ENCODE measurements around the gene METRN. TPM values are rescaled to one million over a fixed set of nuclear protein-coding genes. Genes with fewer than 3 reads are reported as not detected.

Gene METRN
- total and polyA plus RNA-seq, 3 donors from 2014 or later = 21.0 to 50.6 (median 34.9) TPM

DNA sequence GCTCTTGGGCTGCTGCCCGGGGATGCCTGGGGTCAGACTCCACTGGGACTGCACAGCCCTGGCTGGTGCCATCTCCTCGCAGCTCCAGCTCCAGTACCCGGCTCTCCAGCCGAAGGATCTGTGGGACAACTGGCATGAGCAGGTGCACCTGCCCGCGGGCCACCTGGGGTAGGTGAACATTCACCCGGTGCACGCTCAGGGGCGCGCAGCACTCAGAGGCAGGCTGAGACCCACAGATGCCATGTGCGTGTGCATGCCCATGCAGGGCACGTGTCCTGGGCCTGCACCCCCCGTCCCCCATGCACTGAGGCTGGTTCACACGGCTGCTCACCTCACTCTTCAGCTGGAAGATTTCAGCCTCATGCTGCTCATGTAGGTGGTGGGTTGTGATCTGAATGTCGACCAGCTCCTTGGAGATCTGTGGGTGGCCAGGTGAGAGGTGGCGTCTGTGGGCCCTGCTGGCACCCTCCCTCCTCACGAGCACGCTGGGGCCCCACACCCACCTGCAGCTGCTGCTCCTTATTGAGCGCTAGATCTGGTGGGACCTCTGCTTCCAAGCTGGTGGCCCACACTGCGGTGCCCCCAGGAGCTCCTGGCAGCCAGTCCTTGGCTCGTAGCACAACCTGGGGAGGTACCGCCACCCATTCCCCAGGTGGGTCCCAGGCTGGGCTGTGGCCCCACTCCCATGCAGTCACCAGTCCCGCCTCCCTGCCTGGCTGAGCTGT, 10.7 kb downstream of the METRN start:
- Histone ChIP-seq H3K27ac (no peak overlapping the region), H3K36me3 (ENCODE audit: low read depth, missing control alignments) (no peaks in the 10 kb centered on the region)
- 44 to 82% methylated on average over 5 to 23 of the region's 23 CpGs for WGBS, 2 donors

DNA sequence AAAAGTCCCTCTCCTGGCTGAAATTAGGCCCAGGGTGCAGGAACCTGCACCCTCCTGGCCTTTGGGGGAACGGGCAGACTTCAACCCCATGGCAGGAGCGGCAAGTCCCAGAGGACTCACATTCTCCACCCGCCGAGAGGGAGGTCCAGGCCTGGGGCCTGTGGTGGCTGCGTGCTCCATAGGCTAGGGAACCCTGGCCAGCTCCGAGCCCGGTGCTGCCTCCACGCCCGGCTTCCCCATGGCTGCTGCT, 11.2 kb downstream of the METRN start:
- Histone ChIP-seq H3K4me1 (peaks cover 22% of the 10 kb centered on the region), H3K9me3 (no peaks in the 10 kb centered on the region), H3K27me3 (no peaks in the 10 kb centered on the region), H3K36me3 (ENCODE audit: low read depth, missing control alignments) (no peaks in the 10 kb centered on the region), H3K27ac (no peak overlapping the region), H3K4me3 (no peak overlapping the region)
- WGBS, 2 donors = 20 to 23% methylated on average over 4 to 9 of the region's 9 CpGs
- DNase-seq = no peak
- intact Hi-C loops (cut with DNase I; ENCODE audit: low total_unique reads) = no loop called here
- TF ChIP-seq POLR2A (IDR thresholded peaks at IDR 0.05) = no peak
- TF ChIP-seq CTCF (IDR thresholded peaks at IDR 0.05) = no peak

More for the DNA sequence above, 10.7 kb downstream of the METRN start:
- Histone ChIP-seq H3K4me3 (no peak overlapping the region), H3K4me1 (peaks cover 22% of the 10 kb centered on the region), H3K9me3 (no peaks in the 10 kb centered on the region), H3K27me3 (no peaks in the 10 kb centered on the region)
- TF ChIP-seq POLR2A (IDR thresholded peaks at IDR 0.05) = no peak
- no peak for DNase-seq
- intact Hi-C loops (cut with DNase I; ENCODE audit: low total_unique reads) = no loop called here

DNA sequence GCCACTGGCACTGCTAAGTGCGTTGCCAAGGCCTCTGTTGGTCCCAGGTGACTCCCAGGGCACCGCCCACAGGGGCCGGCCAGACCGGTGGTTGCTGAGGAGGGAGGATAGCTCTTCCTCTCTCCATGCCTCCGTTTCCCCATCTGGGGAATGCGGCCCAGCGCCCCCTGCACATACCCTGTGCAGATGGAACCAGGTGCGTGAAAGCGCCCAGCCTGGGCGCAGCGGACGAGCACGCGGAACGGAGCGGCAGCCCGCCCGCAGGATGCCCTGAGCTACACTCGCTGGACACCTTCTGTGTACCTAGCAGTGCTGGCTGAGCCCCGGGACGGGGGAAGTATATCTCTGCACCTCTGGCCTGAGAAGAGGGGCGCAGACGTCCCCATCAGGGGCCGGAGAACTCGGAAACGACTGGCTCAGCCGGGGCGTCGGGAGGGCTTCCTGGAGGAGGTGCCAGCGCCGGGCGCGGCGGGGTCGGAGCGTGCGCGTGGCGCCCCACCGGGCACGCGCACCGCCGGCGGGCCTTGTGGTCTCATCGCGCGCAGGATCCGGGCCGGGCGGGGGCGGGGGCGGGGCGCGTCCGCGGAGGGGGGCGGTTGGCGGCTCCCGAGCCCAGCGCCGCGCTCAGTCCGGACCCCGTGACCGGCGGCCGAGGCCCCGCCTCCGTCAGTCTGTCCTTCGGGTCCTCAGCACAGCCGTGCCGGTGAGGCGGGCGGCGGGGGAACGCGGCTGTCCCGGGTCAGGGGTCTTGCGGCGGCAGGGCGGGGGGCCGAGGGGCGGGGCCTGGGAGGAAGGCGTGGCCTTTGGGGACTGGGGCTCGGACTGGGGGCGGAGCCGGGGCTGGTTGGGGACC, 11.7 kb downstream of the METRN start, which contains the start of the genes CCDC78 and HAGHL:
Gene CCDC78, minus strand, starts transcription at position 6 of the 853 bp plus-strand sequence. CDS start 76 bp downstream, outside the sequence.
Gene HAGHL, plus strand, starts transcription at position 669 of the 853 bp plus-strand sequence. CDS start 404 bp downstream, outside the sequence.
- peak; percentile 63 for DNase-seq
- peaks cover 19% of the 10 kb centered on the region for H3K4me1 ChIP-seq
- intact Hi-C loops (cut with DNase I; ENCODE audit: low total_unique reads) = no loop called here

DNA sequence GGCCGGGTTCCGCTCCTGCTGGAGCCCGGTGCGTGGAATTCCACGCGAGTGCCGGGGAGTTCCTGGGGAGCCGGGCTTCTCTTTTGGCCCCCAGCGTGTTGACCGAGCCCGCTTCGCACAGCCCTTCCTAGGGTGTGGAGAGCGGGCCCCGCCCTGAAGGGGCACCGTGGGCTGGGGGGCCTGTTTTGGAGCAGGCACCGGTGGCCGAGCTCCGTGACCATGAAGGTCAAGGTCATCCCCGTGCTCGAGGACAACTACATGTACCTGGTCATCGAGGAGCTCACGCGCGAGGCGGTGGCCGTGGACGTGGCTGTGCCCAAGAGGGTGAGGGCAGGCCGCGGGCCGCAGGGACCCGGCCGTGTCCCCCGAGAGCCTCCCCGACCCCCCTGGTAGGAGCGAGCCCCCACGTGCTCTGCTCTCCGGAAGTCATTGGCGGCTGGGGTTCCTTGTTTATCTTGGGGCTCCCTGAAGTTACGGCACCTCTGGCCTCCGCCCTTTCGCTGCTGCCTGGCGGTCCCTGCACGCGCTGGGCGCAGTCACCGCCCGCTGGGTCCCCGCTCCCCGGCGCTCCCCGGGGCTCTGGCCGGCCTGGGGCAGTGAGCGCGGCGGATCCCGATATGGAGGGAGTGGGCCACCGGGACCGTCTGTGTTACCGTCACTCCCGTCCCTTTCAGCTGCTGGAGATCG, 12.5 kb downstream of the METRN start:
- intact Hi-C loops (cut with DNase I; ENCODE audit: low total_unique reads) = no loop called here
- Histone ChIP-seq H3K4me3 (peak overlapping the region; percentile 43 to 58), H3K27me3 (no peaks in the 10 kb centered on the region), H3K4me1 (peaks cover 16% of the 10 kb centered on the region), H3K36me3 (ENCODE audit: low read depth, missing control alignments) (no peaks in the 10 kb centered on the region), H3K9me3 (no peaks in the 10 kb centered on the region), H3K27ac (no peak overlapping the region)
- WGBS, 2 donors = 1 to 3% methylated on average over 14 to 46 of the region's 61 CpGs
- DNase-seq = no peak
- no peak for TF ChIP-seq POLR2A (IDR thresholded peaks at IDR 0.05)
- no peak for TF ChIP-seq CTCF (IDR thresholded peaks at IDR 0.05)

More for the DNA sequence above, 11.7 kb downstream of the METRN start, which contains the start of the genes CCDC78 and HAGHL:
- no peaks in the 10 kb centered on the region for H3K36me3 ChIP-seq (ENCODE audit: low read depth, missing control alignments)
- peak within 1 kb of the TSS; percentile 43 to 58 for H3K4me3 ChIP-seq
- no peaks in the 10 kb centered on the region for H3K27me3 ChIP-seq
- 0 to 3% methylated on average over 2 to 49 of the region's 88 CpGs for WGBS, 2 donors
- no peak within 1 kb of the TSS for H3K27ac ChIP-seq
- TF ChIP-seq POLR2A (IDR thresholded peaks at IDR 0.05) = no peak
- no peak for TF ChIP-seq CTCF (IDR thresholded peaks at IDR 0.05)
- no peaks in the 10 kb centered on the region for H3K9me3 ChIP-seq
